ENCODE results near the gene RAB44.

The RAB44 gene

DNA sequence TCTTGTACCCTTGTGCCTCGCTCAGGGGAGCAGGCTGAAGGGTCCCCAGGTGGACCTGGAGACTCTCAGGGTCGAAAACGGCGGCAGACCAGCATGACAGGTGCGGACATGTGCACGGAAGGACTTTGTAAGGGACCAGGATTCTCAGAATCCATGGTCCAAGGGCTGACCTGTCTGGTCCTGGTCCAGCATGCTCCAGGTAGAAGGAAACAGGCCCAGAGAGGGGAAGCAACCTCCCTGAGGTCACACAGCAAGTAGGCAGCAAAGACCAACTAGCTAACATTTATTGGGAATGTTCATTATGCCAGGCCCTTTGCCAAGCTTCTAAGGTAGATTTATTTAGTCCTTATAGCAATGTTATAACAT, 13.2 kb upstream of the RAB44 start:
- TF ChIP-seq ZFX (IDR thresholded peaks at IDR 0.05; ENCODE audit: borderline replicate concordance): no peak
- TF ChIP-seq, protein P1, sequence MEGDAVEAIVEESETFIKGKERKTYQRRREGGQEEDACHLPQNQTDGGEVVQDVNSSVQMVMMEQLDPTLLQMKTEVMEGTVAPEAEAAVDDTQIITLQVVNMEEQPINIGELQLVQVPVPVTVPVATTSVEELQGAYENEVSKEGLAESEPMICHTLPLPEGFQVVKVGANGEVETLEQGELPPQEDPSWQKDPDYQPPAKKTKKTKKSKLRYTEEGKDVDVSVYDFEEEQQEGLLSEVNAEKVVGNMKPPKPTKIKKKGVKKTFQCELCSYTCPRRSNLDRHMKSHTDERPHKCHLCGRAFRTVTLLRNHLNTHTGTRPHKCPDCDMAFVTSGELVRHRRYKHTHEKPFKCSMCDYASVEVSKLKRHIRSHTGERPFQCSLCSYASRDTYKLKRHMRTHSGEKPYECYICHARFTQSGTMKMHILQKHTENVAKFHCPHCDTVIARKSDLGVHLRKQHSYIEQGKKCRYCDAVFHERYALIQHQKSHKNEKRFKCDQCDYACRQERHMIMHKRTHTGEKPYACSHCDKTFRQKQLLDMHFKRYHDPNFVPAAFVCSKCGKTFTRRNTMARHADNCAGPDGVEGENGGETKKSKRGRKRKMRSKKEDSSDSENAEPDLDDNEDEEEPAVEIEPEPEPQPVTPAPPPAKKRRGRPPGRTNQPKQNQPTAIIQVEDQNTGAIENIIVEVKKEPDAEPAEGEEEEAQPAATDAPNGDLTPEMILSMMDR (IDR thresholded peaks at IDR 0.05): no peak
- no peak overlapping the region; the same call in 1 of the 2 replicates for H3K27ac ChIP-seq

DNA sequence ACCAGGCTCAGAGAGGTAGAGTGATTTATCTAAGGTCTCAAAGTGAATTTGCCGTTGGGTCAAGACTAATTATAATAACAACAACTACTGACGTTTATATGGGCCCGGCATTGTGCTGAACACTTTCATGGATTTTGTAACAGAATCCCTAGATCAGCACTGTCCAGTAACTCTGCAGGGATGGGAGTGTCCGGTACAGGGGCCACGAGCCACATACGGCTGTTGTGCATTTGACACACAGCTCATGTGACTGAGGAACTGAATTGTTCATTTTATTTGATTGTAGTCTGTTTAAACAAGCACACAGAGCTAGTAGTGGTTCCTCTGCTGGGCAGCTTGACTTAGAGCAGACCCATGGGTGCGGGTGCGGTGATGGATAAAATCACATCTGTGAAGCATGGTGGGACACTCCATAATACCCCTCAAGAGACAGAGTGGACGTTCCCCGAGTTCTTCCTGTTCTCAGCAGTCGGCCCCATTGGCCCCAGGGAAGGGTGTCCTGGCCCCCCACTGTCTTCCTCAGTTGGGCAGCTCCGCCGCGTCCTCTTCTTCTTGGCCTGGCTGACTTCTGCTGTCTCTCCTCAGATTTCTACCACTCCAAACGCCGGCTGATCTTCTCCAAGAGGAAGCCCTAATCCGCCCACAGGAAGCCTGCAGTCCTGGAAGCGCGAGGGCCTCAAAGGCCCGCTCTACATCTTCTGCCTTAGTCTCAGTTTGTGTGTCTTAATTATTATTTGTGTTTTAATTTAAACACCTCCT, 12.3 kb upstream of the RAB44 start:
- H3K27ac ChIP-seq: no peak overlapping the region; the same call in 1 of the 2 replicates
- TF ChIP-seq, protein P1 (IDR thresholded peaks at IDR 0.05): no peak
- TF ChIP-seq ZFX (IDR thresholded peaks at IDR 0.05; ENCODE audit: borderline replicate concordance): no peak

DNA sequence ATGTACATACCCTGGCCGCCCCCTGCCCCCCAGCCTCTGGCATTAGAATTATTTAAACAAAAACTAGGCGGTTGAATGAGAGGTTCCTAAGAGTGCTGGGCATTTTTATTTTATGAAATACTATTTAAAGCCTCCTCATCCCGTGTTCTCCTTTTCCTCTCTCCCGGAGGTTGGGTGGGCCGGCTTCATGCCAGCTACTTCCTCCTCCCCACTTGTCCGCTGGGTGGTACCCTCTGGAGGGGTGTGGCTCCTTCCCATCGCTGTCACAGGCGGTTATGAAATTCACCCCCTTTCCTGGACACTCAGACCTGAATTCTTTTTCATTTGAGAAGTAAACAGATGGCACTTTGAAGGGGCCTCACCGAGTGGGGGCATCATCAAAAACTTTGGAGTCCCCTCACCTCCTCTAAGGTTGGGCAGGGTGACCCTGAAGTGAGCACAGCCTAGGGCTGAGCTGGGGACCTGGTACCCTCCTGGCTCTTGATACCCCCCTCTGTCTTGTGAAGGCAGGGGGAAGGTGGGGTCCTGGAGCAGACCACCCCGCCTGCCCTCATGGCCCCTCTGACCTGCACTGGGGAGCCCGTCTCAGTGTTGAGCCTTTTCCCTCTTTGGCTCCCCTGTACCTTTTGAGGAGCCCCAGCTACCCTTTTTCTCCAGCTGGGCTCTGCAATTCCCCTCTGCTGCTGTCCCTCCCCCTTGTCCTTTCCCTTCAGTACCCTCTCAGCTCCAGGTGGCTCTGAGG, 11.5 kb upstream of the RAB44 start:
- H3K27ac ChIP-seq: no peak overlapping the region
- TF ChIP-seq, protein P1 (IDR thresholded peaks at IDR 0.05): no peak
- TF ChIP-seq ZFX (IDR thresholded peaks at IDR 0.05; ENCODE audit: borderline replicate concordance): no peak

DNA sequence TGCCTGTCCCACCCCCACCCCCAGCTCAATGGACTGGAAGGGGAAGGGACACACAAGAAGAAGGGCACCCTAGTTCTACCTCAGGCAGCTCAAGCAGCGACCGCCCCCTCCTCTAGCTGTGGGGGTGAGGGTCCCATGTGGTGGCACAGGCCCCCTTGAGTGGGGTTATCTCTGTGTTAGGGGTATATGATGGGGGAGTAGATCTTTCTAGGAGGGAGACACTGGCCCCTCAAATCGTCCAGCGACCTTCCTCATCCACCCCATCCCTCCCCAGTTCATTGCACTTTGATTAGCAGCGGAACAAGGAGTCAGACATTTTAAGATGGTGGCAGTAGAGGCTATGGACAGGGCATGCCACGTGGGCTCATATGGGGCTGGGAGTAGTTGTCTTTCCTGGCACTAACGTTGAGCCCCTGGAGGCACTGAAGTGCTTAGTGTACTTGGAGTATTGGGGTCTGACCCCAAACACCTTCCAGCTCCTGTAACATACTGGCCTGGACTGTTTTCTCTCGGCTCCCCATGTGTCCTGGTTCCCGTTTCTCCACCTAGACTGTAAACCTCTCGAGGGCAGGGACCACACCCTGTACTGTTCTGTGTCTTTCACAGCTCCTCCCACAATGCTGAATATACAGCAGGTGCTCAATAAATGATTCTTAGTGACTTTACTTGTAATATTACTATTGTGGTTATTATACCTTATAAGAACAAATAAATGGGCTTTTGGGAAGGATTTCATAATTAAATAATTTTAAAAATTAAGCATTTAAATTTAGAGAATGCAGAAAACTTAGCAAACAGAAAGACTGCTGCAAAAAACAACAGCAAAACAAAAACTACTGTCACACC, 10.7 kb upstream of the RAB44 start:
- TF ChIP-seq, protein P1 (IDR thresholded peaks at IDR 0.05): no peak
- TF ChIP-seq ZFX (IDR thresholded peaks at IDR 0.05; ENCODE audit: borderline replicate concordance): no peak
- H3K27ac ChIP-seq: no peak overlapping the region

DNA sequence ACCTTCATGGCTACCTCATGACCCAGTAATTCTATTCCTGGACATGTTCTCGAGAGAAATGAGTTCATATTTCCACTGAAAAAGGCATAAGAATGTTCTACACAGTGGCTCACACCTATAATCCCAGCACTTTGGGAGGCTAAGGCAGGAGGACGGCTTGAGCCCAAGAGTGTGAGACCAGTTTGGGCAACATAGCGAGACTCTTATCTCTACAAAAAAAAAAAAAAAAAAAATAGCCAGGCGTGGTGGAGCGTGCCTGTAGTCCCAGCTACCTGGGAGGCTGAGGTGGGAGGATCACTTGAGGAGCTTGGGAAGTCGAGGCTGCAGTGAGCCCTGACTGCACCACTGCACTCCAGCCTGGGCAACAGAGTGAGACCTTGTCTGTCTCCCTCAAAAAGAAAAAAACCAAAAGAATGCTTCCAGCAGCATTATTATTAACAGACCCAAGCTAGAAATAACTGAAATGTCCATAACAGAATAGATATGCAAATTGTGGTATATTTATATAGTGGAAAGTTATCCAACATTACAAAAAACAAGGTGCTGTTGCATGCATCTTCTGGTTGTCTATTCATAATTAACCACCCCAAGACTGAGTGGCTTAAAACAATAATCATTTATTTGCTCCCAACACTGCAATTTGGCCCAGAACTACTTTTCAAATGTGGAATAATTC, 9.4 kb upstream of the RAB44 start:
- no peak overlapping the region for H3K27ac ChIP-seq
- TF ChIP-seq ZFX (IDR thresholded peaks at IDR 0.05; ENCODE audit: borderline replicate concordance): no peak
- TF ChIP-seq, protein P1 (IDR thresholded peaks at IDR 0.05): no peak

DNA sequence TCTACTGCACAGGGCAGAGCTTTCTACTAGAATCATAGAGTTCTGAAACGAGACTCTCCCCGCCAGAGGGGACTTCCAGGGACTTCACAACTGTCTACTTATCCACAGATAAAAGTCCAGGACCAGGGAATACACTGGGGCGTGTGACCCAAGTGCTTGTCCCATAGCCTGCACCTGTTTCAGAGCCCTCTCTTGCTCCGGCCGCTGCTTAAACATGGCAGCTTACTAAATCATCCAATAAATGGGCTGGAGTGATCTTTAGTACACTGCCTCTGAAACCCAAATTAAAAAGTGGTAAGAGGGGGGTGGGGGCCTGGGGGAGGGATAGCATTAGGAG, 8.9 kb upstream of the RAB44 start:
- no peak overlapping the region for H3K27ac ChIP-seq
- no peak for TF ChIP-seq ZFX (IDR thresholded peaks at IDR 0.05; ENCODE audit: borderline replicate concordance)
- TF ChIP-seq, protein P1 (IDR thresholded peaks at IDR 0.05): no peak
